KMS-11 (cell line): Measurements from ENCODE around the gene UNC5B.

Experiments
- H2AFZ ChIP-seq: fragments of 200-600 bp; sonication (generic); 2 replicates; pipeline ENCODE4 v1.6.1; 2016; ENCODE audit warnings: antibody characterized with exemption, mixed run types, low read depth
- H3K27ac ChIP-seq: fragments of 200-600 bp; sonication (generic); 2 replicates; pipeline ENCODE4 v1.6.1; 2016; ENCODE audit warnings: mild to moderate bottlenecking, mixed run types
- H3K27me3 ChIP-seq: fragments of 200-600 bp; sonication (generic); 2 replicates; pipeline ENCODE4 v1.6.1; 2017; ENCODE audit warnings: mild to moderate bottlenecking, low read depth, mixed run types, moderate library complexity; ENCODE audit not compliant: insufficient read depth
- H3K36me3 ChIP-seq: fragments of 200-600 bp; sonication (generic); 2 replicates; pipeline ENCODE4 v1.6.1; 2017; ENCODE audit warnings: mild to moderate bottlenecking, mixed run types; ENCODE audit not compliant: insufficient read depth
- H3K4me1 ChIP-seq: fragments of 200-600 bp; sonication (generic); 2 replicates; pipeline ENCODE4 v1.6.1; 2016; ENCODE audit warnings: mild to moderate bottlenecking, low read depth, mixed run types; ENCODE audit not compliant: poor library complexity, severe bottlenecking
- H3K4me2 ChIP-seq: fragments of 200-600 bp; sonication (generic); 2 replicates; pipeline ENCODE4 v1.7.0; 2016; ENCODE audit warnings: mild to moderate bottlenecking, mixed run types
- H3K4me3 ChIP-seq: fragments of 200-600 bp; sonication (generic); IDR thresholded peaks from 2 replicates; pipeline ENCODE4 v1.6.1; 2017; ENCODE audit warnings: low read depth, low read length, mixed read lengths; ENCODE audit not compliant: insufficient read depth
- H3K79me2 ChIP-seq: fragments of 200-600 bp; sonication (generic); 2 replicates; pipeline ENCODE4 v1.6.1; 2016; ENCODE audit warnings: low read depth, mixed run types; ENCODE audit not compliant: insufficient read depth
- H3K9ac ChIP-seq: fragments of 200-600 bp; sonication (generic); 2 replicates; pipeline ENCODE4 v1.6.1; 2016; ENCODE audit warnings: mild to moderate bottlenecking, mixed run types
- H4K20me1 ChIP-seq: fragments of 200-600 bp; sonication (generic); 2 replicates; pipeline ENCODE4 v1.6.1; 2016; ENCODE audit warnings: mild to moderate bottlenecking, mixed run types; ENCODE audit not compliant: insufficient read depth
- CTCF ChIP-seq: fragments of 200-600 bp; sonication (generic); conservative IDR thresholded peaks from 2 replicates; pipeline ENCODE4 v1.6.1; 2017; ENCODE audit warnings: low read depth, mild to moderate bottlenecking, antibody characterized with exemption, low read length, moderate library complexity, mixed read lengths

Gene UNC5B

GRCh38 chr10:71274901-71275796 is 62.8 kb downstream of the UNC5B start:
- Histone ChIP-seq H3K79me2 (no peaks in the 10 kb centered on the region), H3K9ac (no peak overlapping the region), H2AFZ (no peak overlapping the region), H3K4me2 (no peak overlapping the region), H3K27me3 (no peaks in the 10 kb centered on the region), H3K36me3 (no peaks in the 10 kb centered on the region), H3K4me1 (no peaks in the 10 kb centered on the region), H3K27ac (no peak overlapping the region), H4K20me1 (no peaks in the 10 kb centered on the region), H3K4me3 (no peak overlapping the region)
- TF ChIP-seq CTCF = no peak

GRCh38 chr10:71276873-71277272 is 64.5 kb downstream of the UNC5B start:
- no peak overlapping the region for H3K4me2 ChIP-seq
- no peak overlapping the region for H2AFZ ChIP-seq
- no peaks in the 10 kb centered on the region for H3K36me3 ChIP-seq
- no peaks in the 10 kb centered on the region for H3K27me3 ChIP-seq
- H3K79me2 ChIP-seq = no peaks in the 10 kb centered on the region
- H3K9ac ChIP-seq = no peak overlapping the region
- no peak overlapping the region for H3K4me3 ChIP-seq
- H4K20me1 ChIP-seq = no peaks in the 10 kb centered on the region
- no peak for TF ChIP-seq CTCF
- no peak overlapping the region for H3K27ac ChIP-seq
- H3K4me1 ChIP-seq = no peaks in the 10 kb centered on the region

- no peak overlapping the region for H3K4me3 ChIP-seq
- no peak overlapping the region for H3K27ac ChIP-seq
- H4K20me1 ChIP-seq = no peaks in the 10 kb centered on the region
- H2AFZ ChIP-seq = no peak overlapping the region
- H3K27me3 ChIP-seq = no peaks in the 10 kb centered on the region; the same call in 1 of the 2 replicates
- no peaks in the 10 kb centered on the region for H3K79me2 ChIP-seq
- H3K4me1 ChIP-seq = no peaks in the 10 kb centered on the region
- H3K9ac ChIP-seq = no peak overlapping the region
- no peak overlapping the region for H3K4me2 ChIP-seq
- H3K36me3 ChIP-seq = no peaks in the 10 kb centered on the region
- TF ChIP-seq CTCF = no peak
Observed at GRCh38 chr10:71277914-71278665, 65.7 kb downstream of the UNC5B start.

GRCh38 chr10:71278691-71279588 is 66.6 kb downstream of the UNC5B start:
- no peak overlapping the region for H3K27ac ChIP-seq
- no peak overlapping the region for H3K4me2 ChIP-seq
- no peaks in the 10 kb centered on the region for H4K20me1 ChIP-seq

More at GRCh38 chr10:71278691-71279588, 66.6 kb downstream of the UNC5B start:
- no peak for TF ChIP-seq CTCF
- H3K27me3 ChIP-seq = no peaks in the 10 kb centered on the region; the same call in 1 of the 2 replicates
- H3K79me2 ChIP-seq = no peaks in the 10 kb centered on the region
- H3K4me3 ChIP-seq = no peak overlapping the region
- no peaks in the 10 kb centered on the region for H3K4me1 ChIP-seq
- no peak overlapping the region for H3K9ac ChIP-seq
- no peak overlapping the region for H2AFZ ChIP-seq
- H3K36me3 ChIP-seq = no peaks in the 10 kb centered on the region
